ENCODE measurements around the gene ARF1. TPM values are rescaled to one million over a fixed set of nuclear protein-coding genes. Genes with fewer than 3 reads are reported as not detected.

Gene ARF1
- total and polyA plus RNA-seq, 10 of the 15 experiments (the other 5 are each of a cell fraction or from before 2014, with no cell fraction given): 48.4 to 508 (median 283) TPM

DNA sequence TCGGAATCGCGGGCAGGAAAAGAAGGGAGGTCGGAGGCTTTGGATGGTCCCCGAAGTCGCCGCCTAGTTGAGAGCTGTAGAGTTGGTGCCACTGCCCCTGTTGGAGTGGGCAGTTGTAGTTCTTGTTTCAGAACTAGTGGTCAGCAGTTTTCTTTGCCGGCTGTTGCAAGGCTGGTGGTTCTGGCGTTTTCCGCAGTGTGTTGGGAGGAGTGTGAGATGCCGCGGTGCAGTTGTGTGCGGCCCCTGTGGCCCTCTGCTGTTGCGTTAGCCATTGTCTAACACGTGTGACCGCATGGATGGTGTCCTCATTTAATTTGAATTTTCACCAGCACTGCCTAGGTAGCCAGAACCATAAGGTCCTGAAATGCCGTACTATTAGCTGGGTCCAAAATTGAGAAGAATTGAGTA, 1.4 kb downstream of the ARF1 start (continued):
- TF ChIP-seq SMAD1 (IDR thresholded peaks at IDR 0.05; ENCODE audit: low read depth, partially characterized antibody): no peak
- TF ChIP-seq RUNX3 (IDR thresholded peaks at IDR 0.05; ENCODE audit: low read length): 0 out of 2 replicates have a peak, but pooled peaks have one; percentile 3
- 0 out of 2 replicates have a peak, but pooled peaks have one; percentile 20 for TF ChIP-seq SMARCA5 (IDR thresholded peaks at IDR 0.05)
- TF ChIP-seq DPF2 (IDR thresholded peaks at IDR 0.05): no peak
- TF ChIP-seq TBL1XR1 (IDR thresholded peaks at IDR 0.05; ENCODE audit: low read depth, low read length): no peak
- TF ChIP-seq POLR2A (IDR thresholded peaks at IDR 0.05; ENCODE audit: low read depth, low read length): 0 out of 2 replicates have a peak, but pooled peaks have one; percentile 7

DNA sequence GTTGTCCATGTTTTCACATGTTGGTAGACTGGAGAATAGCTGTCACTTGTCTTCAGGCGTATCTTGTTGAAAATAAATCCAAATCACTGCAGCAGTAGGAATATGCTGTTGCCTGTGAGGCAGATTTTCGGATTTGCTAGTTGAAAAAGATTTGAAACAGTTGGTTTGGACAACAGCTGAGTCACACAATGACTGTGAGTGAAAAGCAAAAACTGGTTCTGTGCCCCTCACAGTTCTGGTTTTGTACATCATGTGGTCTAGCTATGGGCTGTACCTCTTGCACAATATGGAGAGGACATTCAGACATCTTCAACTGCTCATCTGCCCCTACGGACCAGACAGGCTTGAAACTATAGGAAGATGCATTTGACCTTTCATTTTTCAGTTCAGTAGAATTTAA, 1.8 kb downstream of the ARF1 start:
- FAIRE-seq: peak; percentile 81
- 0 out of 2 replicates have a peak, but pooled peaks have one; percentile 77 for TF ChIP-seq WRNIP1 (IDR thresholded peaks at IDR 0.05; ENCODE audit: borderline replicate concordance, low read depth, low read length)
- peak in 1 of 2 experiments; percentile 9; a peak in 1 of 4 replicates for TF ChIP-seq CEBPB (IDR thresholded peaks at IDR 0.05; ENCODE audit: borderline replicate concordance in 1 of 2, low read depth in 2 of 2, low read length in 2 of 2)
- peak; percentile 25 for TF ChIP-seq POLR2AphosphoS5 (IDR thresholded peaks at IDR 0.05; ENCODE audit: low read length)
- TF ChIP-seq FOXM1 (IDR thresholded peaks at IDR 0.05; ENCODE audit: low read depth, low read length): no peak
- TF ChIP-seq RELA (IDR thresholded peaks at IDR 0.05; ENCODE audit: borderline replicate concordance, partially characterized antibody): no peak
- 0 out of 2 replicates have a peak, but pooled peaks have one; percentile 5 for TF ChIP-seq SMARCA5 (IDR thresholded peaks at IDR 0.05)
- TF ChIP-seq CHD1 (IDR thresholded peaks at IDR 0.05; ENCODE audit: low read depth, low read length): 0 out of 2 replicates have a peak, but pooled peaks have one; percentile 46
- TF ChIP-seq YBX1 (IDR thresholded peaks at IDR 0.05): no peak
- TF ChIP-seq CREM (IDR thresholded peaks at IDR 0.05; ENCODE audit: low read depth): no peak
- Histone ChIP-seq H3K27me3 (replicated peaks in 1 of 2; ENCODE audit: control insufficient read depth in 2 of 2, insufficient read depth in 2 of 2, low read length in 1 of 2) (no peaks in the 10 kb centered on the region), H3K9me3 (replicated peaks; ENCODE audit: control insufficient read depth, insufficient read depth, low read length) (no peaks in the 10 kb centered on the region), H3K79me2 (ENCODE audit: control insufficient read depth, insufficient read depth, low read length) (peaks cover 97% of the 10 kb centered on the region), H3K4me1 (ENCODE audit: control insufficient read depth, insufficient read depth, low read length) (peaks cover 51% of the 10 kb centered on the region), H3K4me2 (ENCODE audit: control insufficient read depth, insufficient read depth) (peak overlapping the region; percentile 94), H3K36me3 (ENCODE audit: control insufficient read depth in 2 of 2, insufficient read depth in 2 of 2, low read length in 1 of 2) (peaks cover 0 to 4% of the 10 kb centered on the region in 2 experiments; a peak in 3 of 4 replicates), H3K9ac (ENCODE audit: control insufficient read depth, insufficient read depth, low read length) (peak overlapping the region; percentile 99), H2AFZ (ENCODE audit: control insufficient read depth, low read depth, low read length) (no peak overlapping the region), H3K4me3 (peak overlapping the region; percentile 94), H4K20me1 (ENCODE audit: control insufficient read depth, insufficient read depth) (peaks cover 46% of the 10 kb centered on the region), H3K27ac (ENCODE audit: control insufficient read depth, insufficient read depth) (peak overlapping the region; percentile 96)
- 0% methylated on average over 3 of the region's 3 CpGs for WGBS (ENCODE audit: insufficient coverage, insufficient replicate concordance, low lambda C conversion rate, missing lambda C conversion rate)
- in situ Hi-C loops (cut with MboI): no loop called here
- no peak for DNase-seq (ENCODE audit: low read depth, low spot score)
- RAD21 ChIA-PET (ENCODE audit: unreplicated experiment): interaction anchor here (1.1 kb wide), 1 partner anchor 16 kb away, joined by 3 read pairs; no protein-coding TSS in a partner anchor
- intact Hi-C loops (cut with micrococcal nuclease; ENCODE audit: unreplicated experiment): loop anchor here (2.0 kb wide), 1 partner anchor 18 kb away; the partner anchor contains the start of gene C1orf35
- POLR2A ChIA-PET: interaction anchor here (1.6 to 1.7 kb wide), 2 partner anchors 15 to 22 kb away, joined by 4 to 5 read pairs; no protein-coding TSS in a partner anchor
- CTCF ChIA-PET: interaction anchor here (0.9 to 2.7 kb wide), 5 partner anchors 18 to 85 kb away, joined by 3 to 14 read pairs (median 5); partner anchors contain the start of gene IBA57
- no TSS peak for BruUV-seq (replicated peaks)
- ATAC-seq: peak; percentile 11
- SMC1A ChIA-PET (ENCODE audit: uncharacterized antibody, unreplicated experiment): interaction anchor here (1.0 to 1.2 kb wide), 2 partner anchors 8 to 85 kb away, joined by 3 to 4 read pairs; no protein-coding TSS in a partner anchor

Measured in GM12878 (cell line).